ENCODE measurements around the gene PLEKHO1. TPM values are rescaled to one million over a fixed set of nuclear protein-coding genes. Genes with fewer than 3 reads are reported as not detected.

PLEKHO1 gene
- polyA plus RNA-seq, 1 of the 3 experiments (the other 2 are of a cell fraction): 33.5 TPM

DNA sequence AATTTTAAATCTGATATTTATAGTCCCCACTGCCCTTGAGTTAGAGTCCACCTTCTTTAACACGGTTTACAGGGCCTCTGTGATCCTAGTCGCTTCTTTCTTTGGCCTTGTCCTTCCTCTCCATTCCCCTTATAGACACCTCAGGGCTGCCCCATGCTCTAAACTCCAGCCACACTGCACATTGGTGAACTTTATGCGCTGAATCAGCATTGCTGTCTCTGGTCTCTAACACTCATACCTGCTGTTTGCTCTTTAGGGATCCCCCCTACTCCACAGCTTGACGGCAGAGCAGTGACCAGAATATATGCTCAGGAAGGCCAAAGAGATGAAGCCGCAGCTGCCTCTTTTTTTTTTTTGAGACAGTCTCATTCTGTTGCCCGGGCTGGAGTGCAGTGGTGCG lies 30.2 kb downstream of the PLEKHO1 start (continued):
- TF ChIP-seq, protein P1, sequence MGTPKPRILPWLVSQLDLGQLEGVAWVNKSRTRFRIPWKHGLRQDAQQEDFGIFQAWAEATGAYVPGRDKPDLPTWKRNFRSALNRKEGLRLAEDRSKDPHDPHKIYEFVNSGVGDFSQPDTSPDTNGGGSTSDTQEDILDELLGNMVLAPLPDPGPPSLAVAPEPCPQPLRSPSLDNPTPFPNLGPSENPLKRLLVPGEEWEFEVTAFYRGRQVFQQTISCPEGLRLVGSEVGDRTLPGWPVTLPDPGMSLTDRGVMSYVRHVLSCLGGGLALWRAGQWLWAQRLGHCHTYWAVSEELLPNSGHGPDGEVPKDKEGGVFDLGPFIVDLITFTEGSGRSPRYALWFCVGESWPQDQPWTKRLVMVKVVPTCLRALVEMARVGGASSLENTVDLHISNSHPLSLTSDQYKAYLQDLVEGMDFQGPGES (IDR thresholded peaks at IDR 0.05; ENCODE audit: low read depth, low read length): no peak
- no peak for TF ChIP-seq EP300 (IDR thresholded peaks at IDR 0.05; ENCODE audit: borderline replicate concordance in 1 of 2, low read depth in 1 of 2, low read length in 1 of 2)
- no peak for TF ChIP-seq SMC3 (IDR thresholded peaks at IDR 0.05; ENCODE audit: low read depth, low read length)
- TF ChIP-seq YY1 (IDR thresholded peaks at IDR 0.05; ENCODE audit: low read depth): no peak
- TF ChIP-seq USF2 (IDR thresholded peaks at IDR 0.05; ENCODE audit: borderline replicate concordance, low read depth, low read length): no peak

GRCh38 chr1:150180474-150180873 lies 30.8 kb downstream of the PLEKHO1 start:
- H3K36me3 ChIP-seq (replicated peaks in 1 of 2; ENCODE audit: control insufficient read depth in 1 of 2, insufficient read depth in 2 of 2, low read length in 1 of 2): no peaks in the 10 kb centered on the region
- no peak overlapping the region for H3K9ac ChIP-seq
- no peaks in the 10 kb centered on the region for H3F3A ChIP-seq (replicated peaks; ENCODE audit: insufficient read depth)
- H3K4me3 ChIP-seq (ENCODE audit: low read depth in 2 of 2, low read length in 1 of 2): no peak overlapping the region
- CTCF ChIA-PET: interaction anchor here (1.4 to 3.1 kb wide), 2 partner anchors 10 to 12 kb away, joined by 3 to 11 read pairs; no protein-coding TSS in a partner anchor
- TF ChIP-seq, protein P2, sequence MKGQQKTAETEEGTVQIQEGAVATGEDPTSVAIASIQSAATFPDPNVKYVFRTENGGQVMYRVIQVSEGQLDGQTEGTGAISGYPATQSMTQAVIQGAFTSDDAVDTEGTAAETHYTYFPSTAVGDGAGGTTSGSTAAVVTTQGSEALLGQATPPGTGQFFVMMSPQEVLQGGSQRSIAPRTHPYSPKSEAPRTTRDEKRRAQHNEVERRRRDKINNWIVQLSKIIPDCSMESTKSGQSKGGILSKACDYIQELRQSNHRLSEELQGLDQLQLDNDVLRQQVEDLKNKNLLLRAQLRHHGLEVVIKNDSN (IDR thresholded peaks at IDR 0.05; ENCODE audit: borderline replicate concordance, low read depth): no peak
- TF ChIP-seq REST (IDR thresholded peaks at IDR 0.05; ENCODE audit: low read depth, low read length): no peak
- TF ChIP-seq MEF2A (IDR thresholded peaks at IDR 0.05; ENCODE audit: borderline replicate concordance, low read depth): no peak
- TF ChIP-seq EP300 (IDR thresholded peaks at IDR 0.05; ENCODE audit: borderline replicate concordance in 1 of 2, low read depth in 1 of 2, low read length in 1 of 2): no peak
- no peak for TF ChIP-seq TEAD4 (IDR thresholded peaks at IDR 0.05; ENCODE audit: borderline replicate concordance, insufficient read depth)
- no peak for TF ChIP-seq NRF1 (IDR thresholded peaks at IDR 0.05; ENCODE audit: low read depth, low read length)
- TF ChIP-seq MXI1 (IDR thresholded peaks at IDR 0.05; ENCODE audit: low read depth, low read length): no peak
- TF ChIP-seq RAD21 (IDR thresholded peaks at IDR 0.05; ENCODE audit: low read length): no peak
- TF ChIP-seq TCF12 (IDR thresholded peaks at IDR 0.05): no peak
- TF ChIP-seq FOXM1 (IDR thresholded peaks at IDR 0.05; ENCODE audit: low read depth): no peak
- TF ChIP-seq USF2 (IDR thresholded peaks at IDR 0.05; ENCODE audit: borderline replicate concordance, low read depth, low read length): no peak
- TF ChIP-seq CHD2 (IDR thresholded peaks at IDR 0.05; ENCODE audit: low read length, partially characterized antibody): no peak
- TF ChIP-seq RCOR1 (IDR thresholded peaks at IDR 0.05; ENCODE audit: low read length): no peak
- no peak for TF ChIP-seq FOSL2 (IDR thresholded peaks at IDR 0.05; ENCODE audit: borderline replicate concordance, low read depth)
- no peak for TF ChIP-seq EZH2phosphoT487 (IDR thresholded peaks at IDR 0.05; ENCODE audit: borderline replicate concordance, low read depth)
- TF ChIP-seq YY1 (IDR thresholded peaks at IDR 0.05; ENCODE audit: low read depth): no peak
- TF ChIP-seq, protein P3, sequence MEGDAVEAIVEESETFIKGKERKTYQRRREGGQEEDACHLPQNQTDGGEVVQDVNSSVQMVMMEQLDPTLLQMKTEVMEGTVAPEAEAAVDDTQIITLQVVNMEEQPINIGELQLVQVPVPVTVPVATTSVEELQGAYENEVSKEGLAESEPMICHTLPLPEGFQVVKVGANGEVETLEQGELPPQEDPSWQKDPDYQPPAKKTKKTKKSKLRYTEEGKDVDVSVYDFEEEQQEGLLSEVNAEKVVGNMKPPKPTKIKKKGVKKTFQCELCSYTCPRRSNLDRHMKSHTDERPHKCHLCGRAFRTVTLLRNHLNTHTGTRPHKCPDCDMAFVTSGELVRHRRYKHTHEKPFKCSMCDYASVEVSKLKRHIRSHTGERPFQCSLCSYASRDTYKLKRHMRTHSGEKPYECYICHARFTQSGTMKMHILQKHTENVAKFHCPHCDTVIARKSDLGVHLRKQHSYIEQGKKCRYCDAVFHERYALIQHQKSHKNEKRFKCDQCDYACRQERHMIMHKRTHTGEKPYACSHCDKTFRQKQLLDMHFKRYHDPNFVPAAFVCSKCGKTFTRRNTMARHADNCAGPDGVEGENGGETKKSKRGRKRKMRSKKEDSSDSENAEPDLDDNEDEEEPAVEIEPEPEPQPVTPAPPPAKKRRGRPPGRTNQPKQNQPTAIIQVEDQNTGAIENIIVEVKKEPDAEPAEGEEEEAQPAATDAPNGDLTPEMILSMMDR (IDR thresholded peaks at IDR 0.05): no peak
- H3K4me2 ChIP-seq: no peak overlapping the region
- no peaks in the 10 kb centered on the region for H3K9me2 ChIP-seq
- DNase-seq: no peak
- H3K79me2 ChIP-seq (ENCODE audit: insufficient read depth): no peaks in the 10 kb centered on the region
- H3K27me3 ChIP-seq (ENCODE audit: insufficient read depth): no peaks in the 10 kb centered on the region
- no peak overlapping the region for H2AFZ ChIP-seq (ENCODE audit: low read depth)
- no peak overlapping the region for H3K27ac ChIP-seq (ENCODE audit: low read depth in 2 of 2, low read length in 1 of 2)
- no peaks in the 10 kb centered on the region for H4K20me1 ChIP-seq (ENCODE audit: insufficient read depth)
- POLR2A ChIA-PET: no interaction called here
- no peaks in the 10 kb centered on the region for H3K9me3 ChIP-seq
- no peaks in the 10 kb centered on the region for H3K4me1 ChIP-seq (ENCODE audit: control insufficient read depth in 1 of 2, insufficient read depth in 2 of 2, low read depth in 1 of 2, low read length in 1 of 2)
- WGBS (ENCODE audit: low lambda C conversion rate): 79% methylated on average over 5 of the region's 5 CpGs
